HG03558 (cell line): Measurements from ENCODE around the gene GRM7.
"Not testable (repeated sequence)": the region's sequence is repeated elsewhere in the genome, so short reads cannot be mapped to it uniquely, and the experiment has no call there.

Experiments
- ATAC-seq: cut with Tn5 transposase; IDR thresholded peaks from one replicate; pipeline ENCODE4 v1.9.1; 2021; ENCODE audit warnings: moderate number of reproducible peaks; ENCODE audit not compliant: unreplicated experiment; ENCODE audit errors: extremely low read depth

The GRM7 gene

GRCh38 chr3:6860954-6861624, at the start of gene GRM7:
Gene GRM7, plus strand, starts transcription at chr3:6861115.
- ATAC-seq = no peak

GRCh38 chr3:6821411-6821810, 39.5 kb upstream of the GRM7 start:
- ATAC-seq = no peak

GRCh38 chr3:6825524-6825923, 35.4 kb upstream of the GRM7 start:
- no peak for ATAC-seq

- no peak for ATAC-seq
Observed at GRCh38 chr3:6827453-6827852, 33.5 kb upstream of the GRM7 start.

- ATAC-seq = no peak
Observed at GRCh38 chr3:6844723-6845122, 16.2 kb upstream of the GRM7 start.

GRCh38 chr3:6854184-6854583, 6.7 kb upstream of the GRM7 start:
- ATAC-seq = no peak

GRCh38 chr3:6857510-6857909, 3.4 kb upstream of the GRM7 start:
- no peak for ATAC-seq

- no peak for ATAC-seq
Observed at GRCh38 chr3:6860149-6860953, 564 bp upstream of the GRM7 start.

GRCh38 chr3:6861625-6862000, 698 bp downstream of the GRM7 start:
- no peak for ATAC-seq

- ATAC-seq = no peak
Observed at GRCh38 chr3:6862041-6862879, 1.3 kb downstream of the GRM7 start.

GRCh38 chr3:6862880-6863195, 1.9 kb downstream of the GRM7 start:
- ATAC-seq = no peak

- ATAC-seq = no peak
Observed at GRCh38 chr3:6867269-6867668, 6.4 kb downstream of the GRM7 start.

GRCh38 chr3:6878731-6879130, 17.8 kb downstream of the GRM7 start:
- no peak for ATAC-seq

GRCh38 chr3:6912240-6912639, 51.3 kb downstream of the GRM7 start:
- ATAC-seq = no peak

- ATAC-seq = no peak
Observed at GRCh38 chr3:6915898-6916297, 55.0 kb downstream of the GRM7 start.

GRCh38 chr3:6921066-6921465, 60.2 kb downstream of the GRM7 start:
- ATAC-seq = no peak

GRCh38 chr3:6921876-6922275, 61.0 kb downstream of the GRM7 start:
- no peak for ATAC-seq

- no peak for ATAC-seq
Observed at GRCh38 chr3:6928064-6928463, 67.1 kb downstream of the GRM7 start.

- ATAC-seq = no peak
Observed at GRCh38 chr3:6929918-6930317, 69.0 kb downstream of the GRM7 start.

- ATAC-seq = not testable (repeated sequence)
Observed at GRCh38 chr3:6935418-6935817, 74.5 kb downstream of the GRM7 start.

- ATAC-seq = no peak
Observed at GRCh38 chr3:6935970-6936369, 75.1 kb downstream of the GRM7 start.
